CD14-positive monocyte (primary cell): Measurements from ENCODE around the gene TTC23. TPM values are rescaled to one million over a fixed set of nuclear protein-coding genes. Genes with fewer than 3 reads are reported as not detected.

Experiments used
- DNase-seq, 3 donors: peaks; one replicate each; pipeline ENCODE4 v3.0.0-alpha.2; 2011 to 2022
- H2AFZ ChIP-seq: 2 replicates; pipeline ENCODE4 v1.6.0; 2012; ENCODE audit warnings: mild to moderate bottlenecking, low read depth, low read length, inconsistent platforms; ENCODE audit not compliant: insufficient read depth, poor library complexity, severe bottlenecking
- H3K27ac ChIP-seq, 2 donors: 1 replicate in 1 of 2; 2 replicates in 1 of 2; pipeline ENCODE4 v1.5.1; 2012 to 2013; ENCODE audit warnings: low read length in 2 of 2, control low read depth in 1 of 2, inconsistent platforms in 1 of 2, low read depth in 1 of 2, mild to moderate bottlenecking in 1 of 2
- H3K27me3 ChIP-seq, 2 donors: one replicate each; pipeline versions ENCODE4 v1.6.0 to v1.6.1; 2011 to 2013; ENCODE audit warnings: low read length in 2 of 2; ENCODE audit not compliant: control insufficient read depth in 2 of 2, insufficient read depth in 2 of 2
- H3K36me3 ChIP-seq, 2 donors: replicated peaks in 1 of 2; 1 replicate in 1 of 2; 2 replicates in 1 of 2; pipeline versions ENCODE4 v1.5.1 to v1.6.1; 2012 to 2013; ENCODE audit warnings: low read length in 2 of 2, control low read depth in 1 of 2, inconsistent platforms in 1 of 2, mild to moderate bottlenecking in 1 of 2; ENCODE audit not compliant: insufficient read depth in 2 of 2, control insufficient read depth in 1 of 2
- H3K4me1 ChIP-seq, 2 donors: 1 replicate in 1 of 2; 2 replicates in 1 of 2; pipeline versions ENCODE4 v1.5.1 to v1.6.1; 2012 to 2013; ENCODE audit warnings: low read length in 2 of 2, control low read depth in 1 of 2, inconsistent platforms in 1 of 2, mild to moderate bottlenecking in 1 of 2, moderate library complexity in 1 of 2; ENCODE audit not compliant: insufficient read depth in 2 of 2, control insufficient read depth in 1 of 2
- H3K4me2 ChIP-seq: replicated peaks from 2 replicates; pipeline ENCODE3; 2012; ENCODE audit warnings: low read length, moderate library complexity, mild to moderate bottlenecking; ENCODE audit not compliant: poor library complexity, severe bottlenecking; ENCODE audit errors: extremely low read depth
- H3K4me3 ChIP-seq, 3 experiments: fragments of 200-600 bp in 1 of 3; sonication (generic) in 1 of 3; replicated peaks in 1 of 3; 1 replicate in 2 of 3; 2 replicates in 1 of 3; pipeline ENCODE4 v1.5.1; 2011 to 2013; ENCODE audit warnings: low read length in 3 of 3, mild to moderate bottlenecking in 3 of 3, control low read depth in 2 of 3, low read depth in 2 of 3, inconsistent platforms in 1 of 3, moderate library complexity in 1 of 3
- H3K79me2 ChIP-seq: 2 replicates; pipeline ENCODE4 v1.6.0; 2012; ENCODE audit warnings: mild to moderate bottlenecking, control low read depth, inconsistent platforms, low read length, moderate library complexity; ENCODE audit not compliant: insufficient read depth
- H3K9ac ChIP-seq: 2 replicates; pipeline ENCODE4 v1.6.0; 2017; ENCODE audit warnings: low read length, mild to moderate bottlenecking; ENCODE audit not compliant: insufficient read depth, poor library complexity, severe bottlenecking
- H3K9me3 ChIP-seq, 2 donors: replicated peaks in 1 of 2; 1 replicate in 1 of 2; 2 replicates in 1 of 2; pipeline versions ENCODE4 v1.5.1 to v1.6.1; 2012 to 2013; ENCODE audit warnings: low read length in 2 of 2, control low read depth in 1 of 2; ENCODE audit not compliant: control insufficient read depth in 1 of 2, insufficient read depth in 1 of 2
- H4K20me1 ChIP-seq: 2 replicates; pipeline ENCODE4 v1.6.0; 2012; ENCODE audit warnings: mild to moderate bottlenecking, low read length, control low read depth, moderate library complexity; ENCODE audit not compliant: insufficient read depth
- H3K27ac Mint-ChIP-seq, 7 donors: one replicate each; pipeline ENCODE4 v1.8.0; 2020; ENCODE audit warnings: mild to moderate bottlenecking in 7 of 7, mixed read lengths in 7 of 7, moderate library complexity in 6 of 7, inconsistent platforms in 2 of 7
- H3K27me3 Mint-ChIP-seq, 3 donors: one replicate each; pipeline ENCODE4 v1.8.0; 2021 to 2022; ENCODE audit warnings: low read depth in 3 of 3, mild to moderate bottlenecking in 3 of 3, mixed read lengths in 3 of 3, moderate library complexity in 3 of 3, inconsistent platforms in 1 of 3
- H3K36me3 Mint-ChIP-seq, 2 donors: one replicate each; pipeline ENCODE4 v1.8.0; 2020; ENCODE audit warnings: mixed read lengths in 2 of 2, inconsistent platforms in 1 of 2, mild to moderate bottlenecking in 1 of 2
- H3K4me1 Mint-ChIP-seq: one replicate; pipeline ENCODE4 v1.8.0; 2020; ENCODE audit warnings: mild to moderate bottlenecking, mixed read lengths
- H3K4me3 Mint-ChIP-seq, 2 donors: one replicate each; pipeline ENCODE4 v1.8.0; 2020; ENCODE audit warnings: mild to moderate bottlenecking in 2 of 2, mixed read lengths in 2 of 2, moderate library complexity in 1 of 2
- H3K9me3 Mint-ChIP-seq, 7 donors: one replicate each; pipeline ENCODE4 v1.8.0; 2020 to 2022; ENCODE audit warnings: mixed read lengths in 7 of 7, mild to moderate bottlenecking in 6 of 7, moderate library complexity in 6 of 7, inconsistent platforms in 2 of 7
- CTCF ChIP-seq: fragments of 200-600 bp; IDR thresholded peaks from one replicate; pipeline ENCODE4 v1.8.0; 2022; ENCODE audit warnings: antibody characterized with exemption, mild to moderate bottlenecking
- WGBS: methylation state at CpG from one replicate; pipeline ENCODE4 v1.1.5; 2013; ENCODE audit warnings: missing lambda C conversion rate; ENCODE audit not compliant: insufficient coverage; 5-methylcytosine and 5-hydroxymethylcytosine counted together
- intact Hi-C, 2 donors: fragments of 100-400 bp; cut with micrococcal nuclease; formaldehyde crosslinking; loops; one replicate each; pipeline versions ENCODE4 v1.15.0 to v1.15.1; 2023
- polyA plus RNA-seq, 3 donors: library from polyadenylated mRNA; depleted of rRNA in 1 of 3; unstranded in 2 of 3; stranded (reverse) in 1 of 3; fragments of 300-500 nt in 2 of 3; fragments of >200 nt in 1 of 3; fragmentation: Illumina TruSeq in 2 of 3; gene quantifications; 1 replicate in 2 of 3; 2 replicates in 1 of 3; pipeline ENCODE4 v1.2.3, GENCODE V29; 2012 to 2021

The TTC23 gene
- polyA plus RNA-seq, 3 donors, result 0.51 to 0.55 TPM; not detected in 1

GRCh38 chr15:99128411-99128810, 121.0 kb downstream of the TTC23 start:
- no peaks in the 10 kb centered on the region for H3K9me3 ChIP-seq
- no peak overlapping the region for H3K27ac ChIP-seq
- peaks cover 22 to 29% of the 10 kb centered on the region in 2 donors for H3K4me1 ChIP-seq
- no peak for TF ChIP-seq CTCF
- Mint-ChIP-seq H3K4me1 (peaks cover 31% of the 10 kb centered on the region), H3K9me3 (peaks cover 0 to 2% (median 0%) of the 10 kb centered on the region in 7 donors), H3K36me3 (no peaks in the 10 kb centered on the region), H3K4me3 (no peak overlapping the region), H3K27ac (no peak overlapping the region), H3K27me3 (peaks cover 0 to 12% (median 2%) of the 10 kb centered on the region in 3 donors)
- intact Hi-C loops, result no loop called here
- H3K27me3 ChIP-seq, result no peaks in the 10 kb centered on the region
- no peak overlapping the region for H2AFZ ChIP-seq
- no peak overlapping the region for H3K4me3 ChIP-seq
- H3K36me3 ChIP-seq, result no peaks in the 10 kb centered on the region
- H3K4me2 ChIP-seq, result no peak overlapping the region
- no peaks in the 10 kb centered on the region for H4K20me1 ChIP-seq
- no peak overlapping the region for H3K9ac ChIP-seq
- DNase-seq, result no peak
- no peaks in the 10 kb centered on the region for H3K79me2 ChIP-seq
- WGBS, result 96% methylated on average over 5 of the region's 6 CpGs

- H3K79me2 ChIP-seq, result no peaks in the 10 kb centered on the region
- no peak overlapping the region for H3K9ac ChIP-seq
- Mint-ChIP-seq H3K27me3 (peaks cover 0 to 12% (median 7%) of the 10 kb centered on the region in 3 donors), H3K36me3 (no peaks in the 10 kb centered on the region), H3K4me3 (no peak overlapping the region), H3K9me3 (peaks cover 0 to 2% (median 0%) of the 10 kb centered on the region in 7 donors), H3K4me1 (peaks cover 32% of the 10 kb centered on the region), H3K27ac (no peak overlapping the region)
- no peak overlapping the region for H3K27ac ChIP-seq
- peaks cover 24 to 31% of the 10 kb centered on the region in 2 donors for H3K4me1 ChIP-seq
- no peak overlapping the region for H3K4me2 ChIP-seq
- TF ChIP-seq CTCF, result no peak
- H3K4me3 ChIP-seq, result no peak overlapping the region
- no peak overlapping the region for H2AFZ ChIP-seq
- H3K36me3 ChIP-seq, result no peaks in the 10 kb centered on the region
- H4K20me1 ChIP-seq, result no peaks in the 10 kb centered on the region
- intact Hi-C loops, result no loop called here
- H3K27me3 ChIP-seq, result no peaks in the 10 kb centered on the region
- DNase-seq, result no peak
- no CpG with 5 or more reads among the region's 3 CpGs for WGBS
- H3K9me3 ChIP-seq, result no peaks in the 10 kb centered on the region
Observed at GRCh38 chr15:99127773-99128172, 121.6 kb downstream of the TTC23 start.
